HepG2 (cell line): ENCODE data around the gene ZNRD2. TPM values are rescaled to one million over a fixed set of nuclear protein-coding genes. Genes with fewer than 3 reads are reported as not detected.

Source experiments
- ATAC-seq: fragments of 200-7000 bp; cut with Tn5 transposase; 3 replicates; pipeline ENCODE4 v1.9.1; 2020; ENCODE audit warnings: mild to moderate bottlenecking, moderate library complexity
- BruUV-seq: library from RNA; stranded (reverse); fragments of 400-500 nt; replicated peaks from 2 replicates; lab custom pipeline; 2021; lab: Mats Ljungman, UMichigan
- CTCF ChIA-PET: fragments of 300-600 bp; formaldehyde crosslinking; extraction: SDS; loops from one replicate; lab custom pipeline; 2021; ENCODE audit warnings: low total read pairs, inconsistent platforms, low intra/inter-chr PET ratio; lab: Yijun Ruan, JAX
- POLR2A ChIA-PET: fragments of 350-600 bp; sonication (Branson Sonifier 250); formaldehyde crosslinking; loops from one replicate; lab custom pipeline; 2020; ENCODE audit warnings: antibody characterized with exemption, inconsistent platforms; lab: Yijun Ruan, JAX
- DNase-seq: peaks from one replicate; pipeline ENCODE4 v3.0.0-alpha.2; 2015; ENCODE audit warnings: low spot score
- FAIRE-seq: peaks from 3 replicates; lab custom pipeline; 2011; peaks lifted over from hg19 to GRCh38; lab: Jason Lieb, UNC
- H2AFZ ChIP-seq: one replicate; pipeline ENCODE4 v1.6.1; 2011; ENCODE audit warnings: low read length, inconsistent platforms
- H3K27ac ChIP-seq: fragments of 300-600 bp; 3 replicates; pipeline ENCODE4 v1.8.0; 2011; ENCODE audit warnings: mixed run types, mild to moderate bottlenecking, mixed read lengths, low read length, inconsistent platforms; ENCODE audit not compliant: insufficient read depth; ENCODE audit errors: extremely low read length
- H3K27me3 ChIP-seq, 2 experiments: fragments of 200-600 bp in 1 of 2; 2 replicates in 1 of 2; 3 replicates in 1 of 2; pipeline versions ENCODE4 v1.6.0 to v1.8.0; 2011; ENCODE audit warnings: low read length in 2 of 2, mild to moderate bottlenecking in 2 of 2, moderate library complexity in 2 of 2, inconsistent platforms in 1 of 2; ENCODE audit not compliant: insufficient read depth in 2 of 2, control insufficient read depth in 1 of 2
- H3K36me3 ChIP-seq, 2 experiments: fragments of 200-600 bp in 1 of 2; replicated peaks in 1 of 2; 2 replicates in 1 of 2; 3 replicates in 1 of 2; pipeline versions ENCODE4 v1.5.1 to v1.8.0; 2011; ENCODE audit warnings: low read length in 2 of 2, inconsistent platforms in 1 of 2; ENCODE audit not compliant: insufficient read depth in 2 of 2, control insufficient read depth in 1 of 2
- H3K4me1 ChIP-seq: 2 replicates; pipeline ENCODE4 v1.5.1; 2012; ENCODE audit warnings: low read length, inconsistent platforms; ENCODE audit not compliant: insufficient read depth
- H3K4me2 ChIP-seq: 2 replicates; pipeline ENCODE4 v1.6.0; 2011; ENCODE audit warnings: low read depth, low read length, inconsistent platforms
- H3K4me3 ChIP-seq, 3 experiments: fragments of 200-600 bp in 1 of 3; sonication (generic), shearing (Covaris generic) in 1 of 3; replicated peaks in 1 of 3; 2 replicates each; pipeline ENCODE4 v1.5.1; 2011 to 2016; ENCODE audit warnings: low read length in 3 of 3, inconsistent platforms in 2 of 3, low read depth in 2 of 3, mild to moderate bottlenecking in 2 of 3, control low read depth in 1 of 3, mixed read lengths in 1 of 3; ENCODE audit not compliant: insufficient read depth in 1 of 3
- H3K79me2 ChIP-seq: one replicate; pipeline ENCODE4 v1.6.1; 2011; ENCODE audit warnings: low read length, inconsistent platforms; ENCODE audit not compliant: insufficient read depth
- H3K9ac ChIP-seq: 2 replicates; pipeline ENCODE4 v1.6.0; 2011; ENCODE audit warnings: mild to moderate bottlenecking, low read depth, low read length, inconsistent platforms; ENCODE audit not compliant: insufficient read depth
- H3K9me3 ChIP-seq: 2 replicates; pipeline ENCODE4 v1.5.1; 2012; ENCODE audit warnings: mild to moderate bottlenecking, low read length
- H4K20me1 ChIP-seq: 2 replicates; pipeline ENCODE4 v1.6.0; 2011; ENCODE audit warnings: inconsistent platforms, mild to moderate bottlenecking, low read length, moderate library complexity; ENCODE audit not compliant: insufficient read depth
- AGO2 ChIP-seq: fragments of 200-400 bp; formaldehyde crosslinking; optimal IDR thresholded peaks from 2 replicates; pipeline ENCODE3; 2017; ENCODE audit warnings: mild to moderate bottlenecking, low read depth, low read length, moderate library complexity
- BCL3 ChIP-seq: sonication (generic); formaldehyde crosslinking; IDR thresholded peaks from 2 replicates; pipeline ENCODE4 v1.5.1; 2020; ENCODE audit warnings: mild to moderate bottlenecking, missing genetic modification reagents, moderate library complexity
- CEBPG ChIP-seq: IDR thresholded peaks from 2 replicates; pipeline ENCODE4 v1.6.1; 2016
- EED ChIP-seq: sonication (generic); formaldehyde crosslinking; IDR thresholded peaks from 2 replicates; pipeline ENCODE4 v1.5.0; 2020; ENCODE audit warnings: mild to moderate bottlenecking, missing genetic modification reagents
- FOSL1 ChIP-seq: sonication (generic); formaldehyde crosslinking; IDR thresholded peaks from 2 replicates; pipeline ENCODE4 v1.9.0; 2021; ENCODE audit warnings: missing genetic modification reagents, borderline replicate concordance
- GFI1 ChIP-seq: sonication (generic); formaldehyde crosslinking; IDR thresholded peaks from 2 replicates; pipeline ENCODE4 v1.5.0; 2020; ENCODE audit warnings: missing genetic modification reagents, mild to moderate bottlenecking, borderline replicate concordance
- RAD21 ChIP-seq: fragments of 450-650 bp; formaldehyde crosslinking; IDR thresholded peaks from 2 replicates; pipeline ENCODE4 v1.5.0; 2020; ENCODE audit warnings: mild to moderate bottlenecking
- RXRA ChIP-seq: sonication (generic); formaldehyde crosslinking; IDR thresholded peaks from 2 replicates; pipeline ENCODE4 v1.5.1; 2020; ENCODE audit warnings: missing genetic modification reagents
- SETDB1 ChIP-seq: sonication (generic); formaldehyde crosslinking; IDR thresholded peaks from 2 replicates; pipeline ENCODE4 v1.5.1; 2020; ENCODE audit warnings: missing genetic modification reagents, mild to moderate bottlenecking, borderline replicate concordance
- STAT5B ChIP-seq: sonication (generic); formaldehyde crosslinking; IDR thresholded peaks from 2 replicates; pipeline ENCODE4 v1.4.0; 2020; ENCODE audit warnings: missing genetic modification reagents
- TARDBP ChIP-seq: sonication (generic); formaldehyde crosslinking; IDR thresholded peaks from 2 replicates; pipeline ENCODE4 v1.8.0; 2022; ENCODE audit warnings: mild to moderate bottlenecking, missing genetic modification reagents
- TP53 ChIP-seq: sonication (generic); formaldehyde crosslinking; conservative IDR thresholded peaks from 2 replicates; pipeline ENCODE4 v1.4.0; 2020; ENCODE audit warnings: missing genetic modification reagents
- ZNF33B ChIP-seq: sonication (generic); formaldehyde crosslinking; IDR thresholded peaks from 2 replicates; pipeline ENCODE4 v1.5.1; 2020; ENCODE audit warnings: mild to moderate bottlenecking, missing genetic modification reagents
- ZNF570 ChIP-seq: sonication (generic); formaldehyde crosslinking; IDR thresholded peaks from 2 replicates; pipeline ENCODE4 v1.4.0; 2020; ENCODE audit warnings: mild to moderate bottlenecking, missing genetic modification reagents, borderline replicate concordance
- WGBS: methylation state at CpG from one replicate; pipeline ENCODE4 v1.1.6; 2017; ENCODE audit warnings: low lambda C conversion rate; 5-methylcytosine and 5-hydroxymethylcytosine counted together
- in situ Hi-C: cut with HindIII; loops from 2 replicates; pipeline ENCODE4 v1.10.0; 2017; ENCODE audit warnings: low pct_unique_long_range_greater_than_20kb; ENCODE audit not compliant: extremely low pct_ligation_motif_present
- intact Hi-C: fragments of 100-400 bp; cut with micrococcal nuclease; formaldehyde crosslinking; loops from one replicate; pipeline ENCODE4 v1.10.0; 2022; ENCODE audit not compliant: unreplicated experiment
- polyA plus RNA-seq, 8 experiments: library from polyadenylated mRNA; depleted of rRNA in 3 of 8; stranded (reverse) in 7 of 8; unstranded in 1 of 8; fragments of >200 nt; fragmentation: Illumina TruSeq in 4 of 8; extraction: Trizol in 4 of 8; gene quantifications; 2 replicates each; pipeline versions ENCODE4 v1.2.1 to v1.2.3, GENCODE V29; 2011 to 2016; ENCODE audit warnings: low read depth in 4 of 8, missing spikeins in 1 of 8, mixed read lengths in 1 of 8; ENCODE audit not compliant: insufficient read depth in 1 of 8
- total RNA-seq, 5 experiments: library from RNA; depleted of rRNA; stranded (reverse); fragments of >200 nt; fragmentation: Illumina TruSeq; extraction: Trizol; gene quantifications; 2 replicates each; pipeline ENCODE4 v1.2.3, GENCODE V29; 2016; ENCODE audit warnings: low read depth in 1 of 5
- TF ChIP-seq, protein P1 (sequence below): sonication (generic); formaldehyde crosslinking; IDR thresholded peaks from 2 replicates; pipeline ENCODE4 v1.4.0; 2020; ENCODE audit warnings: missing genetic modification reagents
- TF ChIP-seq, protein P2 (sequence below): sonication (generic); formaldehyde crosslinking; IDR thresholded peaks from 2 replicates; pipeline ENCODE4 v1.5.0; 2020; ENCODE audit warnings: mild to moderate bottlenecking, missing genetic modification reagents, moderate library complexity
- TF ChIP-seq, protein P3 (sequence below): sonication (generic); formaldehyde crosslinking; IDR thresholded peaks from 2 replicates; pipeline ENCODE4 v1.8.0; 2022; ENCODE audit warnings: mild to moderate bottlenecking, missing genetic modification reagents; ENCODE audit not compliant: insufficient replicate concordance

The ZNRD2 gene
- total and polyA plus RNA-seq, 2 of the 13 experiments (the other 11 are each of a cell fraction or from before 2014, with no cell fraction given) = 29.2 to 34.0 TPM

- in situ Hi-C loops (no loop called here), intact Hi-C loops (no loop called here)
- Histone ChIP-seq H3K79me2 (no peaks in the 10 kb centered on the region), H3K36me3 (peaks cover 12 to 14% of the 10 kb centered on the region in 2 experiments; a peak in 4 of 5 replicates), H3K27me3 (no peaks in the 10 kb centered on the region), H3K4me3 (no peak overlapping the region), H3K4me2 (no peak overlapping the region), H3K27ac (no peak overlapping the region), H4K20me1 (0 out of 2 replicates have a peak, but pooled peaks cover 3% of the 10 kb centered on the region), H3K9me3 (no peaks in the 10 kb centered on the region), H2AFZ (no peak overlapping the region), H3K4me1 (peaks cover 8% of the 10 kb centered on the region), H3K9ac (no peak overlapping the region)
- POLR2A ChIA-PET = interaction anchor here (1.0 to 2.4 kb wide), 5 partner anchors 9 to 21 kb away, joined by 4 to 11 read pairs (median 5); partner anchors contain the start of gene MAP3K11
- WGBS = 62% methylated on average over 9 of the region's 26 CpGs
- DNase-seq (no peak), FAIRE-seq (peak; percentile 42), ATAC-seq (peak; percentile 66)
- no TSS peak for BruUV-seq
- CTCF ChIA-PET = interaction anchor here (2.1 kb wide), 1 partner anchor 53 kb away, joined by 12 read pairs; no protein-coding TSS in a partner anchor
- TF ChIP-seq AGO2 = peak; percentile 62
- no peak for TF ChIP-seq ZNF33B
- TF ChIP-seq, protein P1, sequence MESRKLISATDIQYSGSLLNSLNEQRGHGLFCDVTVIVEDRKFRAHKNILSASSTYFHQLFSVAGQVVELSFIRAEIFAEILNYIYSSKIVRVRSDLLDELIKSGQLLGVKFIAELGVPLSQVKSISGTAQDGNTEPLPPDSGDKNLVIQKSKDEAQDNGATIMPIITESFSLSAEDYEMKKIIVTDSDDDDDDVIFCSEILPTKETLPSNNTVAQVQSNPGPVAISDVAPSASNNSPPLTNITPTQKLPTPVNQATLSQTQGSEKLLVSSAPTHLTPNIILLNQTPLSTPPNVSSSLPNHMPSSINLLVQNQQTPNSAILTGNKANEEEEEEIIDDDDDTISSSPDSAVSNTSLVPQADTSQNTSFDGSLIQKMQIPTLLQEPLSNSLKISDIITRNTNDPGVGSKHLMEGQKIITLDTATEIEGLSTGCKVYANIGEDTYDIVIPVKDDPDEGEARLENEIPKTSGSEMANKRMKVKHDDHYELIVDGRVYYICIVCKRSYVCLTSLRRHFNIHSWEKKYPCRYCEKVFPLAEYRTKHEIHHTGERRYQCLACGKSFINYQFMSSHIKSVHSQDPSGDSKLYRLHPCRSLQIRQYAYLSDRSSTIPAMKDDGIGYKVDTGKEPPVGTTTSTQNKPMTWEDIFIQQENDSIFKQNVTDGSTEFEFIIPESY (CRISPR knock-in tag) = peak; percentile 59
- peak; percentile 30; the same call in 1 of the 2 replicates for TF ChIP-seq RXRA (CRISPR knock-in tag)
- TF ChIP-seq, protein P2, sequence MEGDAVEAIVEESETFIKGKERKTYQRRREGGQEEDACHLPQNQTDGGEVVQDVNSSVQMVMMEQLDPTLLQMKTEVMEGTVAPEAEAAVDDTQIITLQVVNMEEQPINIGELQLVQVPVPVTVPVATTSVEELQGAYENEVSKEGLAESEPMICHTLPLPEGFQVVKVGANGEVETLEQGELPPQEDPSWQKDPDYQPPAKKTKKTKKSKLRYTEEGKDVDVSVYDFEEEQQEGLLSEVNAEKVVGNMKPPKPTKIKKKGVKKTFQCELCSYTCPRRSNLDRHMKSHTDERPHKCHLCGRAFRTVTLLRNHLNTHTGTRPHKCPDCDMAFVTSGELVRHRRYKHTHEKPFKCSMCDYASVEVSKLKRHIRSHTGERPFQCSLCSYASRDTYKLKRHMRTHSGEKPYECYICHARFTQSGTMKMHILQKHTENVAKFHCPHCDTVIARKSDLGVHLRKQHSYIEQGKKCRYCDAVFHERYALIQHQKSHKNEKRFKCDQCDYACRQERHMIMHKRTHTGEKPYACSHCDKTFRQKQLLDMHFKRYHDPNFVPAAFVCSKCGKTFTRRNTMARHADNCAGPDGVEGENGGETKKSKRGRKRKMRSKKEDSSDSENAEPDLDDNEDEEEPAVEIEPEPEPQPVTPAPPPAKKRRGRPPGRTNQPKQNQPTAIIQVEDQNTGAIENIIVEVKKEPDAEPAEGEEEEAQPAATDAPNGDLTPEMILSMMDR (CRISPR knock-in tag) = peak; percentile 82
- TF ChIP-seq CEBPG = no peak
- TF ChIP-seq ZNF570 (CRISPR knock-in tag) = no peak
- no peak for TF ChIP-seq STAT5B
- TF ChIP-seq EED (CRISPR knock-in tag) = no peak
- no peak for TF ChIP-seq SETDB1 (CRISPR knock-in tag)
- TF ChIP-seq BCL3 (CRISPR knock-in tag) = no peak
- TF ChIP-seq, protein P3, sequence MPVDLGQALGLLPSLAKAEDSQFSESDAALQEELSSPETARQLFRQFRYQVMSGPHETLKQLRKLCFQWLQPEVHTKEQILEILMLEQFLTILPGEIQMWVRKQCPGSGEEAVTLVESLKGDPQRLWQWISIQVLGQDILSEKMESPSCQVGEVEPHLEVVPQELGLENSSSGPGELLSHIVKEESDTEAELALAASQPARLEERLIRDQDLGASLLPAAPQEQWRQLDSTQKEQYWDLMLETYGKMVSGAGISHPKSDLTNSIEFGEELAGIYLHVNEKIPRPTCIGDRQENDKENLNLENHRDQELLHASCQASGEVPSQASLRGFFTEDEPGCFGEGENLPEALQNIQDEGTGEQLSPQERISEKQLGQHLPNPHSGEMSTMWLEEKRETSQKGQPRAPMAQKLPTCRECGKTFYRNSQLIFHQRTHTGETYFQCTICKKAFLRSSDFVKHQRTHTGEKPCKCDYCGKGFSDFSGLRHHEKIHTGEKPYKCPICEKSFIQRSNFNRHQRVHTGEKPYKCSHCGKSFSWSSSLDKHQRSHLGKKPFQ (CRISPR knock-in tag) = no peak
- TF ChIP-seq TARDBP (CRISPR knock-in tag) = no peak
- no peak for TF ChIP-seq GFI1 (CRISPR knock-in tag)
- peak; percentile 47; the same call in 1 of the 2 replicates for TF ChIP-seq RAD21 (CRISPR knock-in tag)
- TF ChIP-seq FOSL1 = no peak
- TF ChIP-seq TP53 (CRISPR knock-in tag) = no peak
Measured at GRCh38 chr11:65593518-65594414, 23.5 kb downstream of the ZNRD2 start.
